PC-9 (cell line): ENCODE data around the gene OTULIN.
A peak's percentile ranks its signal among the peaks of the same experiment; 100 is the strongest.

Source experiments
- CTCF ChIP-seq: fragments of 200-600 bp; sonication (generic); conservative IDR thresholded peaks from 2 replicates; pipeline ENCODE4 v1.6.1; 2017; ENCODE audit warnings: mixed run types, antibody characterized with exemption, mild to moderate bottlenecking, moderate library complexity
- EZH2 ChIP-seq: fragments of 200-600 bp; sonication (generic); IDR thresholded peaks from 2 replicates; pipeline ENCODE4 v1.8.0; 2017; ENCODE audit warnings: antibody characterized with exemption, low read depth

- TF ChIP-seq CTCF (peak; percentile 85), EZH2 (no peak)
Observed at GRCh38 chr5:14685757-14686156, 21.2 kb downstream of the OTULIN start.
